Thoracic aorta (tissue), 2 donors: Measurements from ENCODE around the gene C4orf54. TPM values are rescaled to one million over a fixed set of nuclear protein-coding genes. Genes with fewer than 3 reads are reported as not detected.

ENCODE experiments used
- ATAC-seq: fragments of 150-250 bp; one replicate; pipeline ENCODE4 v1.8.0; 2017; ENCODE audit warnings: low read depth; ENCODE audit not compliant: insufficient number of reproducible peaks, low FRiP score
- DNase-seq: peaks from one replicate; pipeline ENCODE4 v3.0.0-alpha.2; 2020; ENCODE audit warnings: low spot score
- H3K27ac ChIP-seq, 2 donors: fragments of 200-600 bp; sonication (generic); 1 replicate in 1 of 2; 2 replicates in 1 of 2; pipeline ENCODE4 v1.5.1; 2016; ENCODE audit warnings: mild to moderate bottlenecking in 2 of 2, moderate library complexity in 2 of 2
- H3K27me3 ChIP-seq: fragments of 200-600 bp; sonication (generic); replicated peaks from 2 replicates; pipeline ENCODE4 v1.6.0; 2016; ENCODE audit warnings: mild to moderate bottlenecking; ENCODE audit not compliant: insufficient read depth
- H3K36me3 ChIP-seq: fragments of 200-600 bp; sonication (generic); one replicate; pipeline ENCODE4 v1.5.1; 2016
- H3K4me1 ChIP-seq, 2 donors: fragments of 200-600 bp; sonication (generic); 1 replicate in 1 of 2; 2 replicates in 1 of 2; pipeline versions ENCODE4 v1.5.1 to v1.6.0; 2016; ENCODE audit warnings: low read depth in 2 of 2, mild to moderate bottlenecking in 1 of 2; ENCODE audit not compliant: control insufficient read depth in 1 of 2
- H3K4me3 ChIP-seq: fragments of 200-600 bp; sonication (generic); 2 replicates; pipeline ENCODE4 v1.5.1; 2016; ENCODE audit warnings: mild to moderate bottlenecking
- H3K9me3 ChIP-seq: fragments of 200-600 bp; sonication (generic); 2 replicates; pipeline ENCODE4 v1.5.1; 2016
- total RNA-seq, 2 donors: library from RNA; depleted of rRNA; stranded (reverse); fragments of >200 nt; gene quantifications; one replicate each; pipeline versions ENCODE4 v1.1.0 to v1.2.3, GENCODE V29; 2016
- TF ChIP-seq, protein P1 (sequence below): fragments of 200-600 bp; sonication (generic); IDR thresholded peaks from one replicate; pipeline ENCODE4 v1.5.1; 2019; ENCODE audit warnings: antibody characterized with exemption

The C4orf54 gene
- total RNA-seq, 2 donors from 2014 or later = 0.07 to 0.14 TPM

DNA sequence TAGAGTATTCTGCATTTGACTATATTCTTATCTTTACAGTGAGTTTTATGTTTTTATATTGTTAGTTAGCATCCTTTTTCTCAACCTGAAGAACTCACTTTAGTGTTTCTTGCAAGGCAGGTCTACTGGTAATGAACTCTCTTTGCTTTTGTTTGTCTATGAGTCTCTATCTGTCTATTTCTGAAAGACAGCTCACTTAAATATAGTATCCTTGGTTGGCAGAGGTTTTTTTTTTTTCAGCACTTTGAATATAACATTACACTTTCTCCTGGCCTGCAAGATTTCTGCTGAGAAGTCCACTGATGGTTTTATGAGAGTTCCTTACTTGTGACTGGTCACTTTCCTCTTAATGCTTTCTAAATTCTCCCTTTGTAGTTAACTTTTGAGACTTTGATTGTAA, 32.8 kb upstream of the C4orf54 start:
- Histone ChIP-seq H3K4me1 (no peaks in the 10 kb centered on the region), H3K27ac (no peak overlapping the region), H3K4me3 (no peak overlapping the region), H3K9me3 (peaks cover 9% of the 10 kb centered on the region), H3K27me3 (no peaks in the 10 kb centered on the region), H3K36me3 (no peaks in the 10 kb centered on the region)
- TF ChIP-seq, protein P1, sequence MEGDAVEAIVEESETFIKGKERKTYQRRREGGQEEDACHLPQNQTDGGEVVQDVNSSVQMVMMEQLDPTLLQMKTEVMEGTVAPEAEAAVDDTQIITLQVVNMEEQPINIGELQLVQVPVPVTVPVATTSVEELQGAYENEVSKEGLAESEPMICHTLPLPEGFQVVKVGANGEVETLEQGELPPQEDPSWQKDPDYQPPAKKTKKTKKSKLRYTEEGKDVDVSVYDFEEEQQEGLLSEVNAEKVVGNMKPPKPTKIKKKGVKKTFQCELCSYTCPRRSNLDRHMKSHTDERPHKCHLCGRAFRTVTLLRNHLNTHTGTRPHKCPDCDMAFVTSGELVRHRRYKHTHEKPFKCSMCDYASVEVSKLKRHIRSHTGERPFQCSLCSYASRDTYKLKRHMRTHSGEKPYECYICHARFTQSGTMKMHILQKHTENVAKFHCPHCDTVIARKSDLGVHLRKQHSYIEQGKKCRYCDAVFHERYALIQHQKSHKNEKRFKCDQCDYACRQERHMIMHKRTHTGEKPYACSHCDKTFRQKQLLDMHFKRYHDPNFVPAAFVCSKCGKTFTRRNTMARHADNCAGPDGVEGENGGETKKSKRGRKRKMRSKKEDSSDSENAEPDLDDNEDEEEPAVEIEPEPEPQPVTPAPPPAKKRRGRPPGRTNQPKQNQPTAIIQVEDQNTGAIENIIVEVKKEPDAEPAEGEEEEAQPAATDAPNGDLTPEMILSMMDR = no peak
- DNase-seq (no peak), ATAC-seq (no peak)

DNA sequence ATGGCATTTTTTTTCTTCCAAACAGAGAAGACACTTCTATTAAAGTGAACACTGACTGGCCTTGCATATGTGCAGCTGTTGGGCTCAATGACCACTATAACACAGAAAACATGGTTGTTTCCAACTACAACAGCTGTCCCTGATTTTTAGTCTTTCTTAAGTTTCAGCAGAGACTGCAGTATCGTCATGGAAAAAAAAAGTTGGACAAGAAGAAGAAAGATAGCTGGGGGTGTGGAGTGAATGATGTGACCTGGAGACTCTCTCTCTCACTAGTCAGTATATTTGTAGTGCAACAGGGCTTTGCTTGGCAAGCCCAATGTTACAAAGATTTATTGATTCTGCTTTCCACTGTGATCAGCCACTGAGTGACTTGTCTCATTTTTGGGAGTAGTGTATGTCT, 29.5 kb upstream of the C4orf54 start:
- ATAC-seq (no peak), DNase-seq (no peak)
- no peaks in the 10 kb centered on the region for H3K4me1 ChIP-seq
- H3K27ac ChIP-seq = no peak overlapping the region
- H3K27me3 ChIP-seq = no peaks in the 10 kb centered on the region
- no peak overlapping the region for H3K4me3 ChIP-seq
- H3K9me3 ChIP-seq = peaks cover 9% of the 10 kb centered on the region
- TF ChIP-seq, protein P1 = no peak
- no peaks in the 10 kb centered on the region for H3K36me3 ChIP-seq

DNA sequence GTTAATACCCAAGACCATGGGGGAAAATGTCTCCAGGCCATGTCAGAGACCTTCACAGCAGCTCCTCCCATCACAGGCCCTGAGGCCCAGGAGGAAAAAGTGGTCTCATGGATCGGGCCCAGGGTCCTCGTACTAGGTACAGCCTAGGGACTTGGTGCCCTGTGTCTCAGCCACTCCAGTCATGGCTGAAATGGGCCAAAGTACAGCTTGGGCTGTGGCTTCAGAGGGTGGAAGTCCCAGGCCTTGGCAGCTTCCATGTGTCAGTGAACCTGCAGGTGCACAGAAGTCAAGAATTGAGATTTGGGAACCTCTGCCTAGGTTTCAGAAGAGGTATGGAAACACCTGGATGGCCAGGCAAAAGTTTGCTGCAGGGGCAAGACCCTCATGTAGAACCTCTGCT, 27.6 kb upstream of the C4orf54 start:
- no peaks in the 10 kb centered on the region for H3K36me3 ChIP-seq
- no peaks in the 10 kb centered on the region for H3K9me3 ChIP-seq
- ATAC-seq (no peak), DNase-seq (no peak)
- H3K27me3 ChIP-seq = no peaks in the 10 kb centered on the region
- H3K4me3 ChIP-seq = no peak overlapping the region
- no peaks in the 10 kb centered on the region for H3K4me1 ChIP-seq
- TF ChIP-seq, protein P1 = no peak
- H3K27ac ChIP-seq = no peak overlapping the region

DNA sequence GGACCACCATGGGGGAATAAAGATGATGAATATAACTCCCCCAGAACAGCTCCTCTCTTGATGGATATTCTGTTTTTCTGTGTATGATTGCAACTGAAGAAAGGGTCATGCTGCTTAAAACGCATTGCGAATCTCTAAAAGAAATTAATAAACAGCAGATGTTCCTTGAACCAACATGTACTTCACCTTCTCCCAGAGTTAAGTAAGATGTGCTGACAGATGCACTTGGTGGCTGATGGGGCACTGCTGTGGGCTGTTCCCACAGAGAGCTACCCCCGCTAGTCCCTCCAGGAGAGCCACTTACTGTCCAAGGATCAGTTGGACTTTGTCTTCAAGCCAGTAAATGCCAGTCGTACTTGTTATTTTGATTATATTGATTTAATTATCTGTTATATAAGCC, 26.3 kb upstream of the C4orf54 start:
- ATAC-seq (no peak), DNase-seq (no peak)
- H3K4me1 ChIP-seq = peaks cover 0 to 6% of the 10 kb centered on the region in 2 donors
- H3K27ac ChIP-seq = no peak overlapping the region
- H3K27me3 ChIP-seq = no peaks in the 10 kb centered on the region
- no peaks in the 10 kb centered on the region for H3K36me3 ChIP-seq
- TF ChIP-seq, protein P1 = no peak
- no peaks in the 10 kb centered on the region for H3K9me3 ChIP-seq
- H3K4me3 ChIP-seq = no peak overlapping the region

DNA sequence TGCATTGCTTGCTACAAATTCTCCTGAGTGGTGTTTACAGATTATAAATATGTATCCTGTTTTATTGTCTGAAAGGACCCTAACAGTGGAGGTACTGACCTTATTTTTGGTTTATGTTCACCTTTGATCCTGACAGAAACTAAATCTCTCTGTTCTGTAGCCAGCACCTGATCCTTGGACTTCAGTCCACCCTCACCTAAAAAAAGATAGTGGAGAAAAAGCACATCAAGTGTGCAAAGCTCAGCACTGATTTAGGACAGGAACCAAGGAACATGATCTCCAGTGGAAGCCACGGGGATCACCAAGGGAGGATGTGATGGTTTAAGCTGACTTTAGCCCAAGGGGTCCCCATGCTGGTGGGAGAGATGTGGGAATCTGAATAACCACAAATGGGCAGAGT, 22.3 kb upstream of the C4orf54 start:
- Histone ChIP-seq H3K27ac (no peak overlapping the region), H3K4me3 (no peak overlapping the region), H3K36me3 (no peaks in the 10 kb centered on the region), H3K27me3 (no peaks in the 10 kb centered on the region), H3K4me1 (peaks cover 0 to 7% of the 10 kb centered on the region in 2 donors), H3K9me3 (no peaks in the 10 kb centered on the region)
- TF ChIP-seq, protein P1 = no peak
- no peak for ATAC-seq
- DNase-seq = no peak
